ENCODE results near the gene OPRL1. TPM values are rescaled to one million over a fixed set of nuclear protein-coding genes. Genes with fewer than 3 reads are reported as not detected.

Gene OPRL1
- total RNA-seq, 2 experiments from 2014 or later, result 1.8 to 2.6 TPM

- peaks cover 6% of the 10 kb centered on the region for H3K4me1 Mint-ChIP-seq
- H3K36me3 Mint-ChIP-seq, result no peaks in the 10 kb centered on the region
- H3K4me3 Mint-ChIP-seq, result no peak overlapping the region
- DNase-seq (no peak), ATAC-seq (ENCODE audit: low read depth) (no peak)
- peaks cover 23% of the 10 kb centered on the region for H3K27me3 Mint-ChIP-seq
- peak overlapping the region; percentile 27 for H3K27ac Mint-ChIP-seq
- no peaks in the 10 kb centered on the region for H3K9me3 Mint-ChIP-seq
- POLR2A ChIA-PET, result interaction anchor here (0.8 kb wide), 1 partner anchor 24 kb away, joined by 3 read pairs; no protein-coding TSS in a partner anchor
Measured at GRCh38 chr20:64103871-64104666, 24.2 kb downstream of the OPRL1 start.

- no peak overlapping the region for H3K27ac Mint-ChIP-seq
- no peak overlapping the region for H3K4me3 Mint-ChIP-seq
Measured at GRCh38 chr20:64104667-64105451, 25.0 kb downstream of the OPRL1 start.

DNA sequence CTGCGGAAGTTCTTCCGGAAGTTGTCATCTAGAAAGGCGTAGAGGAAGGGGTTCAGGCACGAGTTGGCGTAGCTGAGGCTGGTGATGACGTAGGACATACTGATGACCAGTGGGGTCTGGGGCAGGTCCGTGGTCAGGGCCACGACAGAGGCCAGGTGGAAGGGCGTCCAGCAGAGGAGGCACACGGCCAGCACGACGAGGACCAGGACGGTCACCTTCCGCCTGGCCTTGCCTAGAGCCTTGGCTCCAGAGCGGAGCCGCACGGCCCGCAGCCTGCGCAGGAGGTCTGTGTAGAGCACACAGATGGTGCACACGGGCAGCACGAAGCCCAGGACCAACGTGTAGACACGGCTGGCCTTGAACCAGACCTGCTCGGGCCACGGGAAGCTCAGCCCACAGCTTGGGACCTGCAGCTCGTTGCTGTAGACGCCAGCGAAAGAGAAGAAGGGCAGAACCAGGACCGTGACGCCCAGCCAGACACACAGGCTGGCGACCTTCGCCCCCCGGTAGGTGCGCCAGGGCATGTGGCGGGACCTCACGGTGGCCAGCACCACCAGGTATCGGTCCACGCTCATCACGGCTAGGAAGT lies 26.1 kb downstream of the OPRL1 start:
- ATAC-seq (ENCODE audit: low read depth) (no peak), DNase-seq (no peak)
- no peaks in the 10 kb centered on the region for H3K36me3 Mint-ChIP-seq
- no peaks in the 10 kb centered on the region for H3K9me3 Mint-ChIP-seq
- H3K27ac Mint-ChIP-seq, result no peak overlapping the region
- POLR2A ChIA-PET, result no interaction called here
- no peak overlapping the region for H3K4me3 Mint-ChIP-seq
- peaks cover 21% of the 10 kb centered on the region for H3K27me3 Mint-ChIP-seq
- H3K4me1 Mint-ChIP-seq, result peaks cover 2% of the 10 kb centered on the region

More at GRCh38 chr20:64104667-64105451, 25.0 kb downstream of the OPRL1 start:
- no peak for DNase-seq
- H3K36me3 Mint-ChIP-seq, result no peaks in the 10 kb centered on the region
- no peak for ATAC-seq (ENCODE audit: low read depth)
- H3K27me3 Mint-ChIP-seq, result peaks cover 23% of the 10 kb centered on the region
- POLR2A ChIA-PET, result interaction anchor here (0.8 kb wide), 1 partner anchor 25 kb away, joined by 3 read pairs; no protein-coding TSS in a partner anchor
- H3K4me1 Mint-ChIP-seq, result peaks cover 4% of the 10 kb centered on the region
- no peaks in the 10 kb centered on the region for H3K9me3 Mint-ChIP-seq

DNA sequence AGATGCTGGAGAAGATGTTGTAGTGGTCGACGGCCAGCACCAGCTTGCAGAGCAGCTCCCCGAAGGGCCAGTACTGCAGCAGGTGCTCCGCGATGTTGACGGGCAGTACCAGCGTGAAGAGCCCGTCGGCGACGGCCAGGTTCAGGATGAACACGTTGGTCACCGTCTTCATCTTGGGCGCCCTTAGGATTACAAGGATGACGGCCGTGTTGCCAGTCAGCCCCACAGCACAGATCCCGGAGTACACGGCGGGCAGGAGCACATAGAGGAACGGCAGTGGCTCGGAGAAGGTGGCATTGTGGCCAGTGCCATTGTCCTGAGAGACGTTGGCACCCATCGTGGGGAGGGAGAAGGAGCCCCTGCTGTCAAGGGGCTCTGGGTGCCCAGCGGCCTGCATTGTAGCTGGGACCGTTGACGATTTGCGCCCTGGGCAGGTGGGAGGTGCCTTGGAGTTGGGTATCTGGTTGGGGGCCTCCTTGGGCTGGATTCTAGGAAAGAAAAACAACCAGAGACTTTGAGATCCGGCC lies 26.6 kb downstream of the OPRL1 start:
- peaks cover 2% of the 10 kb centered on the region for H3K4me1 Mint-ChIP-seq
- H3K36me3 Mint-ChIP-seq, result no peaks in the 10 kb centered on the region
- DNase-seq (no peak), ATAC-seq (ENCODE audit: low read depth) (no peak)
- peak overlapping the region; percentile 36 for H3K27ac Mint-ChIP-seq
- H3K9me3 Mint-ChIP-seq, result no peaks in the 10 kb centered on the region
- no peak overlapping the region for H3K4me3 Mint-ChIP-seq
- POLR2A ChIA-PET, result no interaction called here
- H3K27me3 Mint-ChIP-seq, result peaks cover 16% of the 10 kb centered on the region

GRCh38 chr20:64106981-64107735 lies 27.3 kb downstream of the OPRL1 start, which contains the start of gene NPBWR2:
TSS of gene NPBWR2 (minus strand) at chr20:64107565. CDS start at chr20:64106831, 734 bp downstream.
- no peaks in the 10 kb centered on the region for H3K36me3 Mint-ChIP-seq
- H3K9me3 Mint-ChIP-seq, result no peaks in the 10 kb centered on the region
- POLR2A ChIA-PET, result no interaction called here
- H3K27me3 Mint-ChIP-seq, result peaks cover 15% of the 10 kb centered on the region
- DNase-seq (peak; percentile 34), ATAC-seq (ENCODE audit: low read depth) (peak; percentile 59)
- H3K27ac Mint-ChIP-seq, result peak within 1 kb of the TSS; percentile 36
- H3K4me3 Mint-ChIP-seq, result no peak within 1 kb of the TSS
- H3K4me1 Mint-ChIP-seq, result peaks cover 2% of the 10 kb centered on the region

DNA sequence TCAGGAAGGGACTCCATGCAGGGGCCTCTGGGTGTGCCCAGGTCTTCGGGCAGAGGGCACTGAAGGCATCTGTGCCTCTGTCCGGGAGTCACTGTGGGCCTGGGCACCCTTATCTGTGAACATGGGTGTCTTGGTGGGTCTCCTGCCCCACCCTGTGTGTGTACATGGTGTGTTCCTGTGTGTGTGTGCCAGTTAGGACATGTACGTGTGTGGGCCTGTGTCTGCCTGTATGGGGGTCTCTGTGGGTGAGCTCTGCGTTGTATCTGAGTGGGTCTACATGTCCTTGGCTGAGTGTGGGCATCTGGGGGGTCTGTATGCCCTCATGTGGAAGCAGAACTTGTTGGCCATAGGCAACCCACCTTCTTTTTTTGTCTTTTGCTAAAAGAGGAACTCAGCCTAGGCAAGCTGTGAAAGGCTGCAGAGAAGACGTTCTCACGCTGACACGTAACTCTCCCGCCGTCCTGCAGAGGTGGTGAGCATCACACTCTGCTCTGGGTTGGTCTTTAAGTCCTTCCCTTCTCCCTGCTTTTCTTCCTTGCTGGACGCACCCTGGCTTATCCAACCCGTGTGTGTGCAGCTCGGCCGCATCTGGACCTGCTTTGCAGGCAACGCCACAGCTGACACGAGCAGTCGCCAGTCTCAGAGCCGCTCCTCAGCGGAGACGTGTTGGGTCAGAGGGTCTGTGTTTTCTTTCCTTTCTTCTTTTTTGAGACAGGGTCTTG lies 28.0 kb downstream of the OPRL1 start:
- POLR2A ChIA-PET, result no interaction called here
- Mint-ChIP-seq H3K9me3 (no peaks in the 10 kb centered on the region), H3K27ac (no peak overlapping the region), H3K4me1 (no peaks in the 10 kb centered on the region), H3K27me3 (peaks cover 11% of the 10 kb centered on the region), H3K4me3 (no peak overlapping the region), H3K36me3 (no peaks in the 10 kb centered on the region)
- ATAC-seq (ENCODE audit: low read depth), result peak; percentile 13
- DNase-seq, result no peak

DNA sequence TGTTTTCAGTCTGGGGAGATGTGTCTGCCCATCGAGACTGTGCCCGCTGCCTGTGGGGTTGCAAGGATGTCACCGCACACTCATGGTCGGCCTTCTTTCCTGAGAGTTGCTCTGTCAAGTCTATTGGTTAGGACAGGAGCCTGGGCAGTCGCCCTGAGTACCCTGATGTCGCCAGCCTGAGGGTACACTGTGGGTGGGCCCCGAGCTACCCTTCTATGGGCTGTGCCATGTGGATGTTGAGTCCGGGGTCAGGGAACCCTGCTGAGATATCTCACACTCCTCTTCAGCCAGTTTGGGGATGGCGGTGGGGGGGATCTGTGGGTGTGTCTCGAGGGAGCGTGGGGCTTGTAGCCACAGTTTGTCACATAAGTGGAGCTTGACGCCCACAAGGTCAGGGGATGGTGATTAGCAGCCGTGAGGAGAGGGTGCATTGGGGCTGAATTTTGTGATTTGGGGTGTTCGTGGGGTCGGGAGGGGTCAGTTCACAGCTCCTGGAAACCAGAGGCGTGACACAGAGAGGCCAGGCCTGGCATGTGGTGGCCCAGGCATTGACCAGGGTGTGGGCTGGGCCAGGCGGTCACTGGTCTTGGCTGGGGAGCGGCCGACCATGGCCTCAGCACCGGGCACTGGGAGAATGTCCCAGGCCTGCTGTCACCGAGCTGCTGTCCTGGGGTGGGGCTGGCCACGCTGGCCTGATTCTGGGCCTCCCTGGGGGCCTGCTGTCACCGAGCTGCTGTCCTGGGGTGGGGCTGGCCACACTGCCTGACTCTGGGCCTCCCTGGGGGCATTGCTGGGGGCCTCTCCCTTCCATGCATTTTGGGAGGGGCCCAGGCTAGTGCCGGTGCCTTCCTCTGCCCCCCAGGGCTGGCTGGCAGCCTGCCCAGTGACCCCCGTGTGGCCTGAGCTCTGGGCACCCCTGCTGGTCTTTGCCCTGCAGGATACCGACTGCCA lies 29.1 kb downstream of the OPRL1 start:
- Mint-ChIP-seq H3K4me1 (no peaks in the 10 kb centered on the region), H3K36me3 (no peaks in the 10 kb centered on the region), H3K27ac (no peak overlapping the region), H3K27me3 (peaks cover 2% of the 10 kb centered on the region), H3K4me3 (no peak overlapping the region), H3K9me3 (no peaks in the 10 kb centered on the region)
- DNase-seq (no peak), ATAC-seq (ENCODE audit: low read depth) (no peak)
- POLR2A ChIA-PET, result no interaction called here

GRCh38 chr20:64109831-64110391 lies 30.0 kb downstream of the OPRL1 start:
- H3K4me3 Mint-ChIP-seq, result no peak overlapping the region
- H3K4me1 Mint-ChIP-seq, result no peaks in the 10 kb centered on the region
- POLR2A ChIA-PET, result no interaction called here
- ATAC-seq (ENCODE audit: low read depth), result no peak
- no peaks in the 10 kb centered on the region for H3K9me3 Mint-ChIP-seq
- no peaks in the 10 kb centered on the region for H3K36me3 Mint-ChIP-seq
- no peak for DNase-seq
- peaks cover 2% of the 10 kb centered on the region for H3K27me3 Mint-ChIP-seq
- no peak overlapping the region for H3K27ac Mint-ChIP-seq

- DNase-seq, result no peak
- POLR2A ChIA-PET, result no interaction called here
- peaks cover 2% of the 10 kb centered on the region for H3K27me3 Mint-ChIP-seq
- H3K9me3 Mint-ChIP-seq, result no peaks in the 10 kb centered on the region
- no peak overlapping the region for H3K4me3 Mint-ChIP-seq
- H3K4me1 Mint-ChIP-seq, result no peaks in the 10 kb centered on the region
- no peak overlapping the region for H3K27ac Mint-ChIP-seq
- no peak for ATAC-seq (ENCODE audit: low read depth)
- no peaks in the 10 kb centered on the region for H3K36me3 Mint-ChIP-seq
Measured at GRCh38 chr20:64110411-64111068, 30.7 kb downstream of the OPRL1 start.

GRCh38 chr20:64111841-64112641 lies 32.2 kb downstream of the OPRL1 start:
- POLR2A ChIA-PET, result interaction anchor here (0.7 kb wide), 1 partner anchor 33 kb away, joined by 3 read pairs; the partner anchor contains the start of gene RGS19
- Mint-ChIP-seq H3K27ac (no peak overlapping the region), H3K4me3 (no peak overlapping the region), H3K9me3 (no peaks in the 10 kb centered on the region), H3K4me1 (no peaks in the 10 kb centered on the region), H3K36me3 (no peaks in the 10 kb centered on the region), H3K27me3 (peaks cover 2% of the 10 kb centered on the region)
- ATAC-seq (ENCODE audit: low read depth) (no peak), DNase-seq (no peak)

All from activated naive CD8-positive, alpha-beta T cell treated with anti-CD3 and anti-CD28 coated beads, Interleukin-2, amount 10 ng/mL, durations not matched to agents 7 days and 5 days (primary cell).